HG02588 (cell line): ENCODE data around the gene RAD51B.

Experiments used
- ATAC-seq: cut with Tn5 transposase; IDR thresholded peaks from one replicate; pipeline ENCODE4 v1.9.1; 2021; ENCODE audit warnings: mild to moderate bottlenecking, moderate library complexity; ENCODE audit not compliant: unreplicated experiment

RAD51B gene

GRCh38 chr14:68718023-68718990 lies 898.7 kb downstream of the RAD51B start:
- ATAC-seq = no peak

- ATAC-seq = no peak
These were observed 900.2 kb downstream of the RAD51B start for GRCh38 chr14:68719634-68720384.

GRCh38 chr14:68722186-68722585 lies 902.6 kb downstream of the RAD51B start:
- no peak for ATAC-seq

- no peak for ATAC-seq
These were observed 903.5 kb downstream of the RAD51B start for GRCh38 chr14:68722968-68723566.

GRCh38 chr14:68723808-68724268 lies 904.3 kb downstream of the RAD51B start:
- ATAC-seq = no peak

- ATAC-seq = no peak
These were observed 905.3 kb downstream of the RAD51B start for GRCh38 chr14:68724914-68725313.

- ATAC-seq = no peak
These were observed 906.6 kb downstream of the RAD51B start for GRCh38 chr14:68726093-68726695.

GRCh38 chr14:68727315-68728047 lies 907.9 kb downstream of the RAD51B start:
- no peak for ATAC-seq

- ATAC-seq = no peak
These were observed 908.9 kb downstream of the RAD51B start for GRCh38 chr14:68728342-68729106.

GRCh38 chr14:68729556-68729955 lies 910.0 kb downstream of the RAD51B start:
- no peak for ATAC-seq

- ATAC-seq = no peak
These were observed 910.8 kb downstream of the RAD51B start for GRCh38 chr14:68730348-68730747.

GRCh38 chr14:68730811-68731425 lies 911.3 kb downstream of the RAD51B start:
- ATAC-seq = no peak

GRCh38 chr14:68733086-68733914 lies 913.7 kb downstream of the RAD51B start:
- ATAC-seq = peak; percentile 47

- ATAC-seq = no peak
These were observed 914.7 kb downstream of the RAD51B start for GRCh38 chr14:68734231-68734732.

- ATAC-seq = no peak
These were observed 916.3 kb downstream of the RAD51B start for GRCh38 chr14:68735856-68736255.

GRCh38 chr14:68736471-68736871 lies 916.9 kb downstream of the RAD51B start:
- no peak for ATAC-seq

GRCh38 chr14:68737086-68737485 lies 917.5 kb downstream of the RAD51B start:
- no peak for ATAC-seq

- ATAC-seq = no peak
These were observed 919.0 kb downstream of the RAD51B start for GRCh38 chr14:68738559-68738958.
